Upper lobe of left lung (tissue), 6 donors: ENCODE data around the gene CCT5. TPM values are rescaled to one million over a fixed set of nuclear protein-coding genes. Genes with fewer than 3 reads are reported as not detected.

ENCODE experiments used
- ATAC-seq, 2 donors: fragments of 200-7000 bp; cut with Tn5 transposase; one replicate each; pipeline ENCODE4 v1.9.1; 2022; ENCODE audit warnings: mild to moderate bottlenecking in 2 of 2, moderate library complexity in 2 of 2; ENCODE audit not compliant: low FRiP score in 2 of 2
- DNase-seq, 2 donors: peaks; one replicate each; pipeline ENCODE4 v3.0.0-alpha.2; 2019 to 2020
- H3K27ac ChIP-seq, 4 donors: fragments of 200-600 bp; sonication (generic); one replicate each; pipeline ENCODE4 v1.5.1; 2016 to 2019
- H3K27me3 ChIP-seq, 4 donors: fragments of 200-600 bp; sonication (generic); one replicate each; pipeline ENCODE4 v1.5.1; 2017 to 2019
- H3K36me3 ChIP-seq, 4 donors: fragments of 200-600 bp; sonication (generic); one replicate each; pipeline ENCODE4 v1.5.1; 2016 to 2019
- H3K4me1 ChIP-seq, 4 donors: fragments of 200-600 bp; sonication (generic); one replicate each; pipeline ENCODE4 v1.5.1; 2018 to 2019
- H3K4me3 ChIP-seq, 4 donors: fragments of 200-600 bp; sonication (generic); one replicate each; pipeline ENCODE4 v1.5.1; 2017 to 2019; ENCODE audit warnings: mild to moderate bottlenecking in 2 of 4, moderate library complexity in 1 of 4
- H3K9me3 ChIP-seq, 4 donors: fragments of 200-600 bp; sonication (generic); one replicate each; pipeline ENCODE4 v1.5.1; 2018 to 2019
- EP300 ChIP-seq, 4 donors: sonication (generic); formaldehyde crosslinking; IDR thresholded peaks; one replicate each; pipeline ENCODE4 v1.5.1; 2017; ENCODE audit warnings: antibody characterized with exemption in 4 of 4, control low read depth in 2 of 4
- POLR2A ChIP-seq, 4 donors: fragments of 450-650 bp; IDR thresholded peaks; one replicate each; pipeline ENCODE4 v1.5.1; 2016 to 2017; ENCODE audit warnings: antibody characterized with exemption in 4 of 4, mild to moderate bottlenecking in 2 of 4
- POLR2AphosphoS5 ChIP-seq, 2 donors: sonication (generic); formaldehyde crosslinking; IDR thresholded peaks; one replicate each; pipeline ENCODE4 v1.5.1; 2017; ENCODE audit warnings: antibody characterized with exemption in 2 of 2
- WGBS, 2 donors: methylation state at CpG; one replicate each; pipeline ENCODE4 v1.1.5; 2017 to 2018; 5-methylcytosine and 5-hydroxymethylcytosine counted together
- total RNA-seq, 6 donors: library from RNA; depleted of rRNA in 4 of 6; stranded (reverse); fragments of >200 nt in 4 of 6; gene quantifications; one replicate each; pipeline versions ENCODE4 v1.1.0 to v1.2.1, GENCODE V29; 2016 to 2021
- TF ChIP-seq, protein P1 (sequence below), 6 experiments: fragments of 450-650 bp in 4 of 6; fragments of 200-600 bp in 2 of 6; sonication (generic) in 2 of 6; IDR thresholded peaks; one replicate each; pipeline ENCODE4 v1.5.1; 2016 to 2019; ENCODE audit warnings: antibody characterized with exemption in 6 of 6
- donor health status: DM: no; HTN: no; CAD: no; lungs with moderate emphysema.
- donor health status: DM: no; HTN: yes; CAD: no; lungs with severe emphysema.

Gene CCT5
- total RNA-seq, 6 donors from 2014 or later: 33.5 to 191 (median 103) TPM

DNA sequence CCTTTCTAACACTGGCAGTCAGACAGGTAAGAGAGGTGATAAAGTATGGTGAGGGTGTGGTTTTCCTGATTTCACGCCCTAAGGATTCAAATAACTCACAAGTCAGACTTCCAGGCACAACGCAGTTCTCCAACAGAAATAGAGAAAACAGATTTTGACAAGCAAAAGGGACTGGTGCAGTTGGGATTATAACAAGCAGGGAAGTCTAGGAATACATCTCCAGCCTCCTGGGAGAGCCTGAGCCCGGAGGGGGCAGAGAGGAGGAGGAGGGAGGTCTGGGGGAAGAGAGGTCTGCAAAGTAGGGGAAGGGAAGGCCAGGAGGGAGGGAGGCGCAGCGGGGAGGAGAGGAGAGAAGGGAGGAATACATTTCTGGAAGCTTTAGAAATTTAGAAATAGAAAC, 56.0 kb downstream of the CCT5 start:
- ATAC-seq (no peak), DNase-seq (no peak)
- Histone ChIP-seq H3K4me1 (peaks cover 0 to 17% (median 10%) of the 10 kb centered on the region in 4 donors), H3K27me3 (no peaks in the 10 kb centered on the region), H3K36me3 (no peaks in the 10 kb centered on the region), H3K4me3 (no peak overlapping the region), H3K9me3 (no peaks in the 10 kb centered on the region), H3K27ac (peak overlapping the region in 3 of 4 donors; percentile 1 to 83 (median 60))
- TF ChIP-seq EP300 (IDR thresholded peaks at IDR 0.05) (no peak), POLR2AphosphoS5 (IDR thresholded peaks at IDR 0.05) (no peak), POLR2A (IDR thresholded peaks at IDR 0.05) (no peak)
- TF ChIP-seq, protein P1, sequence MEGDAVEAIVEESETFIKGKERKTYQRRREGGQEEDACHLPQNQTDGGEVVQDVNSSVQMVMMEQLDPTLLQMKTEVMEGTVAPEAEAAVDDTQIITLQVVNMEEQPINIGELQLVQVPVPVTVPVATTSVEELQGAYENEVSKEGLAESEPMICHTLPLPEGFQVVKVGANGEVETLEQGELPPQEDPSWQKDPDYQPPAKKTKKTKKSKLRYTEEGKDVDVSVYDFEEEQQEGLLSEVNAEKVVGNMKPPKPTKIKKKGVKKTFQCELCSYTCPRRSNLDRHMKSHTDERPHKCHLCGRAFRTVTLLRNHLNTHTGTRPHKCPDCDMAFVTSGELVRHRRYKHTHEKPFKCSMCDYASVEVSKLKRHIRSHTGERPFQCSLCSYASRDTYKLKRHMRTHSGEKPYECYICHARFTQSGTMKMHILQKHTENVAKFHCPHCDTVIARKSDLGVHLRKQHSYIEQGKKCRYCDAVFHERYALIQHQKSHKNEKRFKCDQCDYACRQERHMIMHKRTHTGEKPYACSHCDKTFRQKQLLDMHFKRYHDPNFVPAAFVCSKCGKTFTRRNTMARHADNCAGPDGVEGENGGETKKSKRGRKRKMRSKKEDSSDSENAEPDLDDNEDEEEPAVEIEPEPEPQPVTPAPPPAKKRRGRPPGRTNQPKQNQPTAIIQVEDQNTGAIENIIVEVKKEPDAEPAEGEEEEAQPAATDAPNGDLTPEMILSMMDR (IDR thresholded peaks at IDR 0.05): no peak
- WGBS, 2 donors: 66 to 75% methylated on average over 5 of the region's 5 CpGs

DNA sequence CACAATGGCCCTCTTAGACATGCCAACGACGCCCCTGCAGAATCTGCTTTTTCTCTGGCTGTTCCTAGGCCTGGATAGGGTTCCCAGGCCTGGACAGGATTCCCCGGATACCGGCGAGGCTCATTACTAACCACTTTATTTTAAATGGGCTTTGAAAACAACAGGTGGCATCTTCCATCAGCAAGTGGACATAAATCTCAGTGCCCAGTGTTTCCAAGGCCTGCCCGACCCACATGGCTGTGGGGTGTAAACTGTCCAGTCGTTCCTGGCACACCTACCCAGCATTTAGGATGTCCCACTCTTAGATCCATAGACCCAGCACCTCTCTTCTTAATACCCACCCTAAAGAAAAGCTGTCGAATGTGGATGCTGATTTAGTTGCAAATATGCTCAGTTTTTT, 56.7 kb downstream of the CCT5 start:
- peak overlapping the region in 3 of 4 donors; percentile 53 to 63 (median 62) for H3K4me3 ChIP-seq
- TF ChIP-seq POLR2AphosphoS5 (IDR thresholded peaks at IDR 0.05): no peak
- TF ChIP-seq EP300 (IDR thresholded peaks at IDR 0.05): no peak
- TF ChIP-seq, protein P1 (IDR thresholded peaks at IDR 0.05): no peak
- H3K9me3 ChIP-seq: no peaks in the 10 kb centered on the region
- H3K27me3 ChIP-seq: no peaks in the 10 kb centered on the region
- H3K27ac ChIP-seq: peak overlapping the region; percentile 60 to 84 (median 80)
- no peak for DNase-seq
- no peak for ATAC-seq
- 58 to 60% methylated on average over 8 of the region's 8 CpGs for WGBS, 2 donors
- no peaks in the 10 kb centered on the region for H3K36me3 ChIP-seq
- H3K4me1 ChIP-seq: peaks cover 0 to 17% (median 10%) of the 10 kb centered on the region in 4 donors

DNA sequence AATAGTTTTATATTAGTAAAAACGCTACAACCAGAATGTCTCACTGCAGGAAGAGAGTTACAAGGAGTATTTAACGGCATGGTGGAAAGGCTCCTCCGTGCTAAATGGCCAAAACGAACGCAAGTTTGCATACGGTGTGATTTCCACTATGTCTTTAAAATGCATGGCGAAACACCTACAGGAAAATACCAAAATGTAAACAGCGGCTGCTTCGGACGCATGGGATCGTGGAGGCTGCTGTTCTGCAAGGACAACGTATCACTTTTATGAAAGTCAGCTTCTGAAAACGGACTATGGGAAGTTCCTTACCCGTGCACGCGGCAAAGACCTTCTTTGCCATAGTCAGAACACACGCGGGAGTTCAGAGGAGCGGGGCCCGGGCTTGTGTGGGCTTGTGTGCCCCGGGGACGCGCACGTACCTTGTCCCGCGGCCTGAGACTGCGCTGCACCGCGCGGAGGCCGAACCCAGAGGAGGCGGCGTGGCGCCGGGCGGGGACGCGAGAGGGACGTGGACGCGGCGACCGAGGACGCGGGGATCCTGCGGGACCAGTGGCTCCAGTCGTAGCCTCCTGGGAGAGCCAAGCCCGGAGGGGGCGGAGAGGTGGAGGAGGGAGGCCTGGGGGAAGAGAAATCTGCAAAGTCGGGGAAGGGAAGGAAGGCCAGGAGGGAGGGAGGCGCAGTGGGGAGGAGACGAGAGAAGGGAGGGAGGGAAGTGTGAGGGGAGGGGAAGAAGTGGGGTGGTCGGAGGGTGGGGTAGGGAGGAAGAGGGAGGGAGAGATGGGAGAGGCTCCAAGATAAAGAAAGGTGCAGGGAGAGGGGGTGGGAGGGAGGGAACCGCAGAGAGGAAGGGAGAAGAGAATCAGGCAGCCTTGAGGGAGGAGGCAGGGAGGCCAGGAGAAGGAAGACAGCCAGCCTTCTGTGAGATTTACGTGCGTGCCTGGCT, 57.4 kb downstream of the CCT5 start, which contains the start of gene CMBL:
TSS of gene CMBL (minus strand) at position 697 of the 943 bp plus-strand sequence. CDS start 17,140 bp downstream, outside the sequence.
- no peaks in the 10 kb centered on the region for H3K27me3 ChIP-seq
- WGBS, 2 donors: 3 to 9% methylated on average over 18 to 41 of the region's 56 CpGs
- H3K36me3 ChIP-seq: no peaks in the 10 kb centered on the region
- peak within 1 kb of the TSS; percentile 53 to 63 (median 58) for H3K4me3 ChIP-seq
- ATAC-seq: peak; percentile 76 to 82
- peak in 1 of 4 donors; percentile 28 for TF ChIP-seq POLR2A (IDR thresholded peaks at IDR 0.05)
- no peak for TF ChIP-seq EP300 (IDR thresholded peaks at IDR 0.05)
- TF ChIP-seq, protein P1 (IDR thresholded peaks at IDR 0.05): no peak
- peak in 1 of 2 donors; percentile 33 for TF ChIP-seq POLR2AphosphoS5 (IDR thresholded peaks at IDR 0.05)
- H3K4me1 ChIP-seq: peaks cover 0 to 17% (median 9%) of the 10 kb centered on the region in 4 donors
- H3K27ac ChIP-seq: peak within 1 kb of the TSS; percentile 60 to 84 (median 80)
- H3K9me3 ChIP-seq: no peaks in the 10 kb centered on the region
- peak; percentile 42 to 92 for DNase-seq

DNA sequence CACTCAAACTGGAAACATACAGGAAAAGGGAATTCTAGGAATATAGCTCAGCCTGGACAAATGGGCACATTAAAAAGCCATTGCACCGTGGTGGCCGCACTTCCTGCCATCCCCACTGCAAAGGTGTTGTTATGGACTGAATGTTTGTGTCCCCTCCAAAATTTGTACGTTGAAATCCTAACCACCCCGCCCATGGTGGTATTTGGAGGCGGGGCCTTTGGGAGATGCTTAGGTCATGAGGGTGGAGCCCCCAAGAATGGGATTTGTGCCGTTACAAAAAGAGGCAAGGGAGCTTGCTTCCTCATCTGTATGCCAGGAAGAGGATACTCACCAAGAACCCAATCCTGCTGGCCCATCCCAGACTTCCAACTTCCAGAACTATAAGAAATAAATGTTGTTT, 58.8 kb downstream of the CCT5 start:
- ATAC-seq (no peak), DNase-seq (no peak)
- H3K9me3 ChIP-seq: no peaks in the 10 kb centered on the region
- H3K27me3 ChIP-seq: no peaks in the 10 kb centered on the region
- 80 to 90% methylated on average over 6 of the region's 6 CpGs for WGBS, 2 donors
- TF ChIP-seq POLR2AphosphoS5 (IDR thresholded peaks at IDR 0.05) (no peak), EP300 (IDR thresholded peaks at IDR 0.05) (no peak), POLR2A (IDR thresholded peaks at IDR 0.05) (no peak)
- TF ChIP-seq, protein P1 (IDR thresholded peaks at IDR 0.05): no peak
- no peak overlapping the region for H3K4me3 ChIP-seq
- no peaks in the 10 kb centered on the region for H3K36me3 ChIP-seq
- peaks cover 0 to 17% (median 9%) of the 10 kb centered on the region in 4 donors for H3K4me1 ChIP-seq
- H3K27ac ChIP-seq: no peak overlapping the region
